ENCODE results near the gene CTNNAL1.

CTNNAL1 gene

DNA sequence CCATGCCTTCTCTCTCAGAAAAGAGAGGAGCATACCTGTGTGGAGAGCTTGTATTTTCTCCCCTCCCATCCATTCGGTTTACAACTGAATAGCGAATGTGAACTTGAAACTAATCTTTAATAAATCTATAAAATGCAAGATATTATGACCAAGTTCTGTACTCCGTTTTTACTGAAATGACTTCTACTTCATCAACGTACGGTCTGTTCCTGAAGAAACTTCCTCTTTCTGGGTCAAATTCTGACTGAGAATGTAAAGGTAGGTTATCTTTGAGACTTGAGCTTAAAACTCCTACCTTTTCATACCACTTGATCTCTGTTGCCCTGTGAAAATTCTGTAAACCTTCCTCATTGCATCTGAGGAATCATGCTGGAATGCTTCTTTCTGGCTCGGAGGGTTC lies 4.2 kb upstream of the CTNNAL1 start:
- TF ChIP-seq, protein P1, sequence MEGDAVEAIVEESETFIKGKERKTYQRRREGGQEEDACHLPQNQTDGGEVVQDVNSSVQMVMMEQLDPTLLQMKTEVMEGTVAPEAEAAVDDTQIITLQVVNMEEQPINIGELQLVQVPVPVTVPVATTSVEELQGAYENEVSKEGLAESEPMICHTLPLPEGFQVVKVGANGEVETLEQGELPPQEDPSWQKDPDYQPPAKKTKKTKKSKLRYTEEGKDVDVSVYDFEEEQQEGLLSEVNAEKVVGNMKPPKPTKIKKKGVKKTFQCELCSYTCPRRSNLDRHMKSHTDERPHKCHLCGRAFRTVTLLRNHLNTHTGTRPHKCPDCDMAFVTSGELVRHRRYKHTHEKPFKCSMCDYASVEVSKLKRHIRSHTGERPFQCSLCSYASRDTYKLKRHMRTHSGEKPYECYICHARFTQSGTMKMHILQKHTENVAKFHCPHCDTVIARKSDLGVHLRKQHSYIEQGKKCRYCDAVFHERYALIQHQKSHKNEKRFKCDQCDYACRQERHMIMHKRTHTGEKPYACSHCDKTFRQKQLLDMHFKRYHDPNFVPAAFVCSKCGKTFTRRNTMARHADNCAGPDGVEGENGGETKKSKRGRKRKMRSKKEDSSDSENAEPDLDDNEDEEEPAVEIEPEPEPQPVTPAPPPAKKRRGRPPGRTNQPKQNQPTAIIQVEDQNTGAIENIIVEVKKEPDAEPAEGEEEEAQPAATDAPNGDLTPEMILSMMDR (IDR thresholded peaks at IDR 0.05; ENCODE audit: insufficient read depth, low read depth, low read length, missing control alignments), result no peak
- DNase-seq (ENCODE audit: low read depth), result peak; percentile 49
- no peak overlapping the region for H3K4me3 ChIP-seq (ENCODE audit: low read depth, low read length)

DNA sequence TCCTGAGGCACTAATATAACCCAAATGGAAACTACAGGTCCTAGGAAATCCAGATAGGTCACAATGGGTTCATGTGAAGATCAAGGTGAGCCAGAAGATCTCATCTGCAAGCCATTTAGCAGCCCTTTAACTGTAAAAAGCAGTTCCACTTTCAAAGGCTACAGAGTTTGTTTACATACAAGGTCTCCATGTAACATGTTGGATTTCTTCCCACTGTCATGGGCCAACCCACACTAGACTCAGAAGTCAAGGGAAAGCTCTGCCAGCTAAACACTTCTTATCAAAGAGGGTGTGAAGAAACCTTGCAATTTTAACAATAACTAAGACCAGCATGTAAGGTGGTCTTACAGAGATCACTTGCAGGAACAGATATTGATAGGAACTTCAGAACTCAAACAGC lies 3.8 kb upstream of the CTNNAL1 start:
- DNase-seq (ENCODE audit: low read depth), result no peak
- H3K4me3 ChIP-seq (ENCODE audit: low read depth, low read length), result no peak overlapping the region
- TF ChIP-seq, protein P1 (IDR thresholded peaks at IDR 0.05; ENCODE audit: insufficient read depth, low read depth, low read length, missing control alignments), result no peak

DNA sequence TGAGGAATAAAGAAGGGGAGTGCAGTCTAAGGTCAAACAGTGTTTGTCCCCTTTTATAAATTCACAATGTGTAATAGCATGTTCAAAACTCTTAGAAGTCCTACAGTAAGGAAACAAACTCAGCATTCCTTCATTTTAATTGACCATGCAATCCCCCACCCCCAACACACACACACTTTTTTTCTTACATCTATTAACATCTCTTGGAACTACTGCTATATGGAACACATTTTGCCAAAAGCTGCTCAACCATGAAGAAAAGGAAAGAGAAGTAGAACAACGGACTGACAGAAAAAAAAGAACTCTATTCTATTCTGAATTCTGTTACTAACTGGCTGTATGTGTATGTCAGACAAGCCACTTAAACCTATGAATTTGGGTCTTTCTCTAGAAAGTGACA lies 2.8 kb upstream of the CTNNAL1 start:
- H3K4me3 ChIP-seq (ENCODE audit: low read depth, low read length), result no peak overlapping the region
- DNase-seq (ENCODE audit: low read depth), result no peak
- TF ChIP-seq, protein P1 (IDR thresholded peaks at IDR 0.05; ENCODE audit: insufficient read depth, low read depth, low read length, missing control alignments), result no peak

DNA sequence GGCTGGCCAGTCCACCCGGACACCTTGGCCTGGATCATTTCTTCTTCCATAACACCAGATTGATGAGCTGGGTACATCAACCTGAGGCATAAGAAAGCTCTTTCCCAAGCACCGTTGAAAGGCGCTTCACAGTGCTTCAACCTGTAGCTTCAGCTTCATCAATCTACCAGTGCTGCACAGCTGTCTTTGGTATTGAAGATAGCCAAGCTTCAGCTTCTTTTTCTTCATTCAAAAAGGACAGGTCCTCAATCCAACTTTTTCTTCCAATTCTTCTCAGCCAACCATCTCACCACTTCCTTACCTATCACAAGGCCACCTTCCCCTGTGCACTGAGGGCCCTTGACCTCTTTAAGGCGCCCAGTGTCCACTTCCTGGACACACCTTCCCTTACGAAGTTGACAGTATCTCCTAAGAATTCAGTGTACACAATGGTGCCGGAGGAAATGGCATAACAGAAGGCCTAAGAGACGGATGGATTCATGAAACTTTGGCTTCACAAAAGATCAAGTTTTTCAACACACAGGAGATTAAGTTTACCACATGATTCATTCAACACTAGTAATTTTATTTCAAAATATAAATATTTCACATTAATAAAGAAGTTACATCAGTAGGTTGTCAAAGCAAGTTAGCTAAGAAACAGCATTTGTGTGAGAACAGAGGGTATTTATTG lies 1.4 kb upstream of the CTNNAL1 start:
- no peak for DNase-seq (ENCODE audit: low read depth)
- TF ChIP-seq, protein P1 (IDR thresholded peaks at IDR 0.05; ENCODE audit: insufficient read depth, low read depth, low read length, missing control alignments), result no peak
- no peak overlapping the region for H3K4me3 ChIP-seq (ENCODE audit: low read depth, low read length)

DNA sequence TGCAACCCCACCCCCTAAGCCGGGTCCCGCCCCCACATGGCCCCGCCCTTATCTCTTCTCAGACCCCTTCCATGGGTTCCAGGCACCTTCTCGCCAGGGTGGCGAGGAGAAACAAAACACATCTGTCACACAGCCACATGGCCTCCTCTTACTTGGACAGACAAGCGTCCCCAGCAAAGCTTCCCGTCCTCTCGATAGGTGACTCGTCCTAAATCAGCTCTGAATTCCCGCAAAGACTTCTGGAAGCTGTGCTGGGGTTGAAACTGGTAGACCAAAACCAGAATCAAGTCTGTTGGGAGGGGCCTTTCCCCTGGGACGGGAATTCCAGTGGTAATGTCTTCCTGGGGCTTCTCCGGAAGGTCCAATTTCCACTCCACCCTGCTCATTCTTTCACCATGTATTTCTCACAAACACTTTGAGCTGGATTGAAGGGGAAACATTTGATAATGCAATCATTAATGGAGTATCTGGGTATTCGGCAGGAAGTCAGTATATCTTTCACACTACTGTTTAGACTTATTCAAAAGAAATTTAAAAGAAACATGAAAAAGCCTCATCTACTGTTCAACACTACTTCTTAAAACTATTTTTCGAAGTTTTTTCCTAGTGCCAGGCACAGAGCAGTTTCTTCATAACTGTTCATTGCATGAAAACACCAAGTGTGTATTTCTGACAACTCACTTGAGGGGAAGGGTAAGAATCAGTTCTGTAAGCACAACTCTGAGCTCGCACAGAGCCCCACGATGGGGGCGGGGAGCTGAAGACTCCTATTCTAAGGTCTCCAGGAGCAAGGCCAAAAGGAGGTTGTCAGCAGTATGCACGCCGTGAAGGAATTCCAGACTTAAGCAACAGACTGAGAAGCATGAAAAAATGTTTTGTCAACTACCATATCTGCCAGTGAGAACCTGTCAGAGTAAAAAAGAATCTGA lies 644 bp upstream of the CTNNAL1 start:
- TF ChIP-seq, protein P1 (IDR thresholded peaks at IDR 0.05; ENCODE audit: insufficient read depth, low read depth, low read length, missing control alignments), result no peak
- no peak for DNase-seq (ENCODE audit: low read depth)
- peak overlapping the region; percentile 38 for H3K4me3 ChIP-seq (ENCODE audit: low read depth, low read length)

DNA sequence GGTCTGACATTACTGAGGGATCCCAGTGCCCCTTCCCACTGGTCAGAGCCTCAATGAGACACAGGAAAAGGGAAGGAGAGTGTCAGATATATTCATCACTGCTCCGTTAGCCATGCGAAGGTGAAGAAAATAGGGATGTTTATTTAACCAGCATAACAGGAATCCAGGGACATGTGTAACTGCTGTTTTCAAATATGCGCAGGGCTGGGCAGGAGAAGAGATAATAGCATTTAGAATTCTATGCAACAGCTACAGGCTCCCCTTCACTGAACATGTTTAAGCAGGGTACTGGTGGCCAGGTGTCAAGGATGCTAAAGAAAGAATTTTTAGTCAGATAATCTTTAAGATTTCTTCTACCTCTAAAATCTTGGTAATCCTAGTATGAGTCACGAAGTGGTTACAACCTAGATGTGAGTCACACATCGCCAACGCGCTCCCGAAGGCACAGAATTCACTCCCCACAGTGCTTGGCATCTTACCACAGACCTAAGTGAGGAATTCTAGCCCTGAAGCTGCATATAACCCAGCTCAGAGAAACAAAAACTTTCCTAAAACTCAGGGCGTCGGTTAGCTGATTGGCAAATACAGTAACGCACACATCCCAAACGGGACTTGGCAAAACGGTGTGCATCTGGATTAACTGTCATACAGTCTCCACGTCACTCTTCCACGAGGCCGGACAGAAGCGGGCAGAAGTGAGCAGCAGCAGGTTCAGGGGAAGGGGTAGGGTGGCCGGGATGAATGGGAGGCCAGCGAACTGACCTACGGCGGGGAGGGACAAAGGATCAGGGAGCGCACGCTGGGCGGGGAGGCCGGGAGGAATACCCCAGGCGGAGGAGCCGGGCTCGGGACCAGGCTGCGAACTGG lies 1.1 kb downstream of the CTNNAL1 start:
- H3K4me3 ChIP-seq (ENCODE audit: low read depth, low read length), result peak overlapping the region; percentile 85
- DNase-seq (ENCODE audit: low read depth), result peak; percentile 50
- TF ChIP-seq, protein P1 (IDR thresholded peaks at IDR 0.05; ENCODE audit: insufficient read depth, low read depth, low read length, missing control alignments), result no peak

Data from GM12865 (cell line).